ENCODE results near the gene SGSM2.

SGSM2 gene

DNA sequence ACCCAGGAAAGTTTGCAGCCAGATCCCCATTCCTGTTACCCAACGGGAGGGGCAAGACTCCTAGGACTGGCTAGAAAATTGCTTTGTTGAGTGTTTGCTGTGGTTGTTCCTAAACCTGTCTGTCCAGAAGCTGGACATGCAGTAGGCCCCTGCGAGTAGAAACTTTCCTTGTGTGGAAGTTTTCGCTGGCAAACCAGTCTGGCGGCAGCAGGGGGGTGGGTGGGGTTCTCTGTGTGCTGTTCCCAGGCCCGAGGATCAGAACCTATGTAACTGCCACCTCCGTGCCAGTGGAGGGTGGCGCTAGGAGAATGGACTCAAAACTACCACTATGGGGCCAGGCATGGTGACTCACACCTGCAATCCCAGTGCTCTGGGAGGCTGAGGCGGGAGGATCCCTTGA, 9.2 kb downstream of the SGSM2 start:
- no peaks in the 10 kb centered on the region for H3K79me2 ChIP-seq (ENCODE audit: insufficient read depth, low read depth)
- no peaks in the 10 kb centered on the region for H3K4me1 ChIP-seq (ENCODE audit: low read depth, poor library complexity, severe bottlenecking)
- H4K20me1 ChIP-seq (ENCODE audit: insufficient read depth), result no peaks in the 10 kb centered on the region
- no peak overlapping the region for H3K4me3 ChIP-seq (IDR thresholded peaks at IDR 0.05; ENCODE audit: insufficient read depth, low read depth, low read length)
- H3K27me3 ChIP-seq (ENCODE audit: insufficient read depth, low read depth), result no peaks in the 10 kb centered on the region
- no peak overlapping the region for H3K27ac ChIP-seq
- no peak overlapping the region for H2AFZ ChIP-seq (ENCODE audit: low read depth)
- TF ChIP-seq, protein P1, sequence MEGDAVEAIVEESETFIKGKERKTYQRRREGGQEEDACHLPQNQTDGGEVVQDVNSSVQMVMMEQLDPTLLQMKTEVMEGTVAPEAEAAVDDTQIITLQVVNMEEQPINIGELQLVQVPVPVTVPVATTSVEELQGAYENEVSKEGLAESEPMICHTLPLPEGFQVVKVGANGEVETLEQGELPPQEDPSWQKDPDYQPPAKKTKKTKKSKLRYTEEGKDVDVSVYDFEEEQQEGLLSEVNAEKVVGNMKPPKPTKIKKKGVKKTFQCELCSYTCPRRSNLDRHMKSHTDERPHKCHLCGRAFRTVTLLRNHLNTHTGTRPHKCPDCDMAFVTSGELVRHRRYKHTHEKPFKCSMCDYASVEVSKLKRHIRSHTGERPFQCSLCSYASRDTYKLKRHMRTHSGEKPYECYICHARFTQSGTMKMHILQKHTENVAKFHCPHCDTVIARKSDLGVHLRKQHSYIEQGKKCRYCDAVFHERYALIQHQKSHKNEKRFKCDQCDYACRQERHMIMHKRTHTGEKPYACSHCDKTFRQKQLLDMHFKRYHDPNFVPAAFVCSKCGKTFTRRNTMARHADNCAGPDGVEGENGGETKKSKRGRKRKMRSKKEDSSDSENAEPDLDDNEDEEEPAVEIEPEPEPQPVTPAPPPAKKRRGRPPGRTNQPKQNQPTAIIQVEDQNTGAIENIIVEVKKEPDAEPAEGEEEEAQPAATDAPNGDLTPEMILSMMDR (conservative IDR thresholded peaks at IDR 0.05; ENCODE audit: low read depth, low read length), result no peak
- no peak overlapping the region for H3K4me2 ChIP-seq
- no peaks in the 10 kb centered on the region for H3K36me3 ChIP-seq (ENCODE audit: insufficient read depth)
- H3K9ac ChIP-seq, result no peak overlapping the region

DNA sequence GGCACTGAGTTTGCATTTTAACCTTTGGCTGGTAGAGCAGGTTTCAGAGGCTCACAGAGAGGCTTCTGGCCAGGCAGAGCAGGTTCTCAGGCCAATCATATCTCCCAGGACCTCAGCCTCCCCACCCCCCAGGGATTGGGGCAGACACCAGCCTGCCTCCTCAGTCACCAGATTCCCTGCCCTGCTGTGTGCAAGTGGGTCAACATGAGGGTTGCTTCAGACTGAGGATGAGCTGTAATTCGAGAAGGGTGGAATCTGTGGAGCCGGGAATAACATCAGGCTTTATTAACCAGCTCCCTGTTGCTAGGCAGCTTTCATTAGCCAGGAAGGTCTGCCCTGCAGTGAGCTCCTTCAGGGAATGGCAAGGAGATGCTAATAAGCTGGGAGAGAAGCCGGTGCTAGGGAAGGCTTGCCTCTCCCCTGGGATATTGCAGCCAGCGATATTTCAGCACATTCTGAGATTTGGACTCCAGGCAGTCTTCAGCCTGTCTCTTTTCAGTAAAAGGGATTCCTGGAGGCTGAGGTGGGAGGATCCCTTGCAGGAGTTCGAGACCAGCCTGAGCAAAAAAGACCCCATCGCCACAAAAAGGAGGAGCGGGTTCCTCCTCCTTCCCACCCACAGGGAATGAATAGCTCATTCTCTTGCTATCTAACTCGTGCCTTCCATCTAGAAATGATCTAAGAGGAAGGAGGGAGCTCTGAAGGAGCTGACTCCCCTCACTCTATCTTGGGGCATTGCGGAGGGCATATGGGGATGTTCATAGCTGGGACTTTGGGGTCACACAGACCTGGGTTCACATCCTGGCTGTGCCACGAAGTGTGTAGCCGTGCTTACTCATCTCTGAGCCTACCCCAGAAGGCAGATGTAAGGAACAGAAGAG, 10.7 kb downstream of the SGSM2 start:
- Histone ChIP-seq H3K79me2 (ENCODE audit: insufficient read depth, low read depth) (no peaks in the 10 kb centered on the region), H3K9ac (no peak overlapping the region), H3K36me3 (ENCODE audit: insufficient read depth) (no peaks in the 10 kb centered on the region), H3K27me3 (ENCODE audit: insufficient read depth, low read depth) (no peaks in the 10 kb centered on the region), H3K4me1 (ENCODE audit: low read depth, poor library complexity, severe bottlenecking) (peaks cover 2% of the 10 kb centered on the region), H3K27ac (no peak overlapping the region), H3K4me2 (no peak overlapping the region), H2AFZ (ENCODE audit: low read depth) (no peak overlapping the region), H4K20me1 (ENCODE audit: insufficient read depth) (no peaks in the 10 kb centered on the region), H3K4me3 (IDR thresholded peaks at IDR 0.05; ENCODE audit: insufficient read depth, low read depth, low read length) (no peak overlapping the region)
- TF ChIP-seq, protein P1 (conservative IDR thresholded peaks at IDR 0.05; ENCODE audit: low read depth, low read length), result no peak

DNA sequence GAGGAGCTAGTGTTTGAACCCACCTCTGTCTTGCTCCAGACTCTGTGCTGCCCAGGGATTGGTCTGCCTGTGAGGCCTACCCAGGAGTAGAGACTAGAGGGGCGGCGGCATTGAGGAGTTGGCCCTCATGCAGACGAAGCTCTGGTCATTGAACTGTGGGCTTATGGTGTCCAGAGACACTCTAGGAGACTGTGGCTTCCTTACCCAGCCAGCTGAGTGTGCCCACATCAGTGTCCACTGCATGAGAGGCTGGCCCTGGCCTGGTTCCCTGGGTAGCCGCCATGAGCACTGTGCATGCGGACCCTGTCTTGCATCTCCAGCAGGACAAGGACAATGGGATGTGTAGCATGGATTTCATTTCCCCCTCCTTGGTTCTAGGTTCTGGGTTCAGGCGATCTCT, 14.0 kb downstream of the SGSM2 start:
- H2AFZ ChIP-seq (ENCODE audit: low read depth), result no peak overlapping the region
- no peaks in the 10 kb centered on the region for H3K36me3 ChIP-seq (ENCODE audit: insufficient read depth)
- no peak overlapping the region for H3K4me2 ChIP-seq
- no peak overlapping the region for H3K9ac ChIP-seq
- H3K27me3 ChIP-seq (ENCODE audit: insufficient read depth, low read depth), result no peaks in the 10 kb centered on the region
- H3K4me3 ChIP-seq (IDR thresholded peaks at IDR 0.05; ENCODE audit: insufficient read depth, low read depth, low read length), result no peak overlapping the region
- TF ChIP-seq, protein P1 (conservative IDR thresholded peaks at IDR 0.05; ENCODE audit: low read depth, low read length), result no peak
- H3K27ac ChIP-seq, result no peak overlapping the region
- H3K4me1 ChIP-seq (ENCODE audit: low read depth, poor library complexity, severe bottlenecking), result peaks cover 9% of the 10 kb centered on the region
- H4K20me1 ChIP-seq (ENCODE audit: insufficient read depth), result no peaks in the 10 kb centered on the region
- H3K79me2 ChIP-seq (ENCODE audit: insufficient read depth, low read depth), result no peaks in the 10 kb centered on the region

DNA sequence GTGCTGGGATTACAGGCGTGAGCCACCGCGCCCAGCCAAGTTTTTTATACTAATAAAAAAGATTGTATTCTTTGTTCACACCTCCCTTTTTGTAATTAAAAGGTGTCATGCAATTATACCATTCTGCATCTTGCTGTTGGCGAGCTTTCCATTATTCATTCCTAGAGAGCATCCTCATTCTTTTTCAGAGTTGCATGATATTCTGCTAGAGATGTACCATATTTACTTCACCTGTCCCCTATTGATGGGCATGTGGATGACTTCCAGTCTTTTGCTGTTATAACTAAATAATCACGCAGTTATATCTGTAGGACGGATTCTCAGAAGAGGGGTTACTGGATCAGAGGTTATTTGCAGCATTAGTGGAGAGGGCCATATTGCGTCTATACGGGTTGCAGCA, 17.0 kb downstream of the SGSM2 start:
- Histone ChIP-seq H3K79me2 (ENCODE audit: insufficient read depth, low read depth) (no peaks in the 10 kb centered on the region), H3K4me3 (IDR thresholded peaks at IDR 0.05; ENCODE audit: insufficient read depth, low read depth, low read length) (no peak overlapping the region), H3K36me3 (ENCODE audit: insufficient read depth) (no peaks in the 10 kb centered on the region), H3K9ac (no peak overlapping the region), H3K4me2 (no peak overlapping the region), H3K27ac (no peak overlapping the region), H3K27me3 (ENCODE audit: insufficient read depth, low read depth) (no peaks in the 10 kb centered on the region), H4K20me1 (ENCODE audit: insufficient read depth) (no peaks in the 10 kb centered on the region), H2AFZ (ENCODE audit: low read depth) (no peak overlapping the region), H3K4me1 (ENCODE audit: low read depth, poor library complexity, severe bottlenecking) (peaks cover 9% of the 10 kb centered on the region)
- TF ChIP-seq, protein P1 (conservative IDR thresholded peaks at IDR 0.05; ENCODE audit: low read depth, low read length), result no peak
